ENCODE results near the gene PHC3. TPM values are rescaled to one million over a fixed set of nuclear protein-coding genes. Genes with fewer than 3 reads are reported as not detected.

The PHC3 gene
- total and polyA plus RNA-seq, 2 experiments from 2014 or later = 24.5 to 25.2 TPM

DNA sequence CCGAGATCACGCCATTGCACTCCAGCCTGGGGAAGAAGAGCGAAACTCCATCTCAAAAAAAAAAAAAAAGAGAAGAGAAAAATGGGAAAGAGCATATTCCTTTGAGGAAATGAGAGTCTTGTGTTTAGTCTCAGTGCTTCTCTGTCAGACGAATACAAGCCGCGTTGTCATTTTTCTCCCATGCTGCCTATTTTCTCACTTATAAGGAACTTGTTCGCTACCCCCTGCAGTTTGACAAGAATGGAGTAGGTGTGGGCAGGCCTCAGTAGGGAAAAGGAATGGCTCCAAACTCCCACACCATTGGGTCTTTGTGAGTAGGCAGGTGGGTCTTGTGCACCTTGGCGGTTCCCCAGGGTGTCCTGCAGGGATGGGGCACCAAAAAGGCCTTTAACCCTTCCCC is 137.3 kb downstream of the PHC3 start:
- TF ChIP-seq, protein P1, sequence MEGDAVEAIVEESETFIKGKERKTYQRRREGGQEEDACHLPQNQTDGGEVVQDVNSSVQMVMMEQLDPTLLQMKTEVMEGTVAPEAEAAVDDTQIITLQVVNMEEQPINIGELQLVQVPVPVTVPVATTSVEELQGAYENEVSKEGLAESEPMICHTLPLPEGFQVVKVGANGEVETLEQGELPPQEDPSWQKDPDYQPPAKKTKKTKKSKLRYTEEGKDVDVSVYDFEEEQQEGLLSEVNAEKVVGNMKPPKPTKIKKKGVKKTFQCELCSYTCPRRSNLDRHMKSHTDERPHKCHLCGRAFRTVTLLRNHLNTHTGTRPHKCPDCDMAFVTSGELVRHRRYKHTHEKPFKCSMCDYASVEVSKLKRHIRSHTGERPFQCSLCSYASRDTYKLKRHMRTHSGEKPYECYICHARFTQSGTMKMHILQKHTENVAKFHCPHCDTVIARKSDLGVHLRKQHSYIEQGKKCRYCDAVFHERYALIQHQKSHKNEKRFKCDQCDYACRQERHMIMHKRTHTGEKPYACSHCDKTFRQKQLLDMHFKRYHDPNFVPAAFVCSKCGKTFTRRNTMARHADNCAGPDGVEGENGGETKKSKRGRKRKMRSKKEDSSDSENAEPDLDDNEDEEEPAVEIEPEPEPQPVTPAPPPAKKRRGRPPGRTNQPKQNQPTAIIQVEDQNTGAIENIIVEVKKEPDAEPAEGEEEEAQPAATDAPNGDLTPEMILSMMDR (IDR thresholded peaks at IDR 0.05; ENCODE audit: low read depth, low read length) = no peak
- Histone ChIP-seq H3K27ac (no peak overlapping the region), H3K4me3 (no peak overlapping the region), H3K27me3 (peaks cover 27% of the 10 kb centered on the region), H3K36me3 (no peaks in the 10 kb centered on the region), H3K9me3 (ENCODE audit: low read depth) (no peaks in the 10 kb centered on the region), H3K4me1 (ENCODE audit: low read depth) (no peaks in the 10 kb centered on the region)
- no peak for DNase-seq (ENCODE audit: low read depth in 1 of 2, low spot score in 1 of 2)

DNA sequence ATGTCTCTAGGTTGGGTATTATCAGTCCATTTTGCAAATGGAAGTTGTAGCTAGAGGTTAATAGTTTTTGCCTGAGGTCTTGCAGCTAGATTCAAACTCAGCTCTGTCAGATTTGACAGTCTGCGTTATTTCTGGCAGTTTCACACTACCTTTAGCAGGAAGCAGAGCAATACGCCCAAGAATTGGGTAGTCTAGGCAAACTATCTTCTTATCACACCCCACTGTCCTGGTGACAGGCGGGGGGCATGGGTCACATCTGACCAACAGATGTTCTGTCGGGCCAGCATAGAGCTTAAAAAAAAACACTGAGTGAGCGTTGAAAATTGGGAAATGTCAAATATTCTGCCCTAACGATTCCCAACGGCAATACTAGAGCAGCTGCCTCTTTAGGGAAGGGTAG is 138.0 kb downstream of the PHC3 start:
- Histone ChIP-seq H3K27ac (no peak overlapping the region), H3K27me3 (peaks cover 35% of the 10 kb centered on the region), H3K4me3 (no peak overlapping the region), H3K36me3 (no peaks in the 10 kb centered on the region), H3K9me3 (ENCODE audit: low read depth) (no peaks in the 10 kb centered on the region), H3K4me1 (ENCODE audit: low read depth) (no peaks in the 10 kb centered on the region)
- no peak for DNase-seq (ENCODE audit: low read depth in 1 of 2, low spot score in 1 of 2)
- TF ChIP-seq, protein P1 (IDR thresholded peaks at IDR 0.05; ENCODE audit: low read depth, low read length) = no peak

DNA sequence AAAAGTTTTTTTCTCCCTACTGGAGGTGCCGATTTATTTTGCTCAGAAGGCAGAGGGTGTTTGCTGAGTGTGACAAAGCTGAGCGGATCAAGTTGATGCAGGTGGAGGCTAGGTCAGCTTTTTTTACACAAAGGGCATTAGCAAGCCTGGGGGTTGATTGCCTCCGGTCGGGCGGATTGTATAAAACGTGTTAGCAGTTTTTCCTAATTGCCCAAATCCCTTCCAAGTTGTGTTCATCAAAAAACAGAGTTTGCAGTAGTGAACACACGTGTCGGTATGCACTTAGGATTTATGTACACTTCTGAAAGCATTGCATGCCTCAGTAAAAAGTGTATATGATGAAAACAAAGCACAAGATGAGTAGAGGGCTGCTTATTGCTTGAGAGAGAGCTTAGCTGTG is 141.1 kb downstream of the PHC3 start:
- no peaks in the 10 kb centered on the region for H3K4me1 ChIP-seq (ENCODE audit: low read depth)
- H3K27me3 ChIP-seq = peaks cover 47% of the 10 kb centered on the region
- no peaks in the 10 kb centered on the region for H3K36me3 ChIP-seq
- DNase-seq (ENCODE audit: low read depth in 1 of 2, low spot score in 1 of 2) = no peak
- TF ChIP-seq, protein P1 (IDR thresholded peaks at IDR 0.05; ENCODE audit: low read depth, low read length) = no peak
- no peaks in the 10 kb centered on the region for H3K9me3 ChIP-seq (ENCODE audit: low read depth)
- H3K27ac ChIP-seq = no peak overlapping the region
- H3K4me3 ChIP-seq = no peak overlapping the region

DNA sequence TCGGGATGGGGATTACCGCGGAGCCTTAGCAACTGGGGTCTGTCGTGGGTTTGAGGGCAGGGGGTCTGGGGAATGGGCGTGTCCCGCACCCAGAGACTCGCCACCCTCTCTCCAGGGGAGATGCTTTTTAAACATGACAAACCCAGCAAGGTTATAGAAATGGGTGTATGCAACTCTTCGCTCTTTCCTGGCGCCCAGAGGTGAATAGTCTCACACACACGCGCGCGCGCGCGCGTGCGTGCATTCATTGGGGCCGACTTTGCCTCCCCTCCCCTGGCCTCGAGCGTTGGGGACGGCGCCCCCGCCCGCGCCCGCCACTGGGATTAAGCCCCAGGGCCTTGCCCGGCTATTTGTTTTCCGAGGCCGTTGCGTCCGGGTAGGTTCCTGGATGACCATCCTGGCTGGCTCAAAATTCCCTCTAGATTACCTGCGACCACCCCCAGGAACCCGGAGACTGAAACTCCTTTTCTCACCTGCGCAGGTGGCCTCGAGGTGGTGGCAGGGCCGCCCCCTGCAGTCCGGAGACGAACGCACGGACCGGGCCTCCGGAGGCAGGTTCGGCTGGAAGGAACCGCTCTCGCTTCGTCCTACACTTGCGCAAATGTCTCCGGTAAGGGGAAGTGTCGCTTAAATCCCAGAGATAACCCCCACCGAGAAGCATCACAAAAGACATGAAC is 143.0 kb downstream of the PHC3 start:
- TF ChIP-seq, protein P1 (IDR thresholded peaks at IDR 0.05; ENCODE audit: low read depth, low read length) = no peak

More for the DNA sequence above, 143.0 kb downstream of the PHC3 start:
- no peaks in the 10 kb centered on the region for H3K36me3 ChIP-seq
- no peaks in the 10 kb centered on the region for H3K4me1 ChIP-seq (ENCODE audit: low read depth)
- no peaks in the 10 kb centered on the region for H3K9me3 ChIP-seq (ENCODE audit: low read depth)
- peak overlapping the region; percentile 51 for H3K4me3 ChIP-seq
- peak in 1 of 2 donors; percentile 15 for DNase-seq (ENCODE audit: low read depth in 1 of 2, low spot score in 1 of 2)
- no peak overlapping the region for H3K27ac ChIP-seq
- peaks cover 47% of the 10 kb centered on the region for H3K27me3 ChIP-seq

Other genes with a start within 250 kb of the PHC3 start
- gene SEC62, start 214.9 kb downstream of the PHC3 start, total RNA-seq = 18.9 and 26.7 TPM in 2 replicates
- 72.2 and 78.2 TPM in 2 replicates for gene SEC62, start 214.9 kb downstream of the PHC3 start, polyA plus RNA-seq
- 0.53 TPM in 1 of 2 replicates, not detected in the other for gene GPR160, start 143.7 kb downstream of the PHC3 start, total RNA-seq
- 2.2 and 2.6 TPM in 2 replicates for gene GPR160, start 143.7 kb downstream of the PHC3 start, polyA plus RNA-seq
- gene PRKCI, start 40.7 kb upstream of the PHC3 start, total RNA-seq = 27.5 and 35.1 TPM in 2 replicates
- gene PRKCI, start 40.7 kb upstream of the PHC3 start, polyA plus RNA-seq = 25.2 and 43.8 TPM in 2 replicates
- gene SKIL, start 176.0 kb upstream of the PHC3 start, total RNA-seq = 27.9 and 42.8 TPM in 2 replicates
- gene SKIL, start 176.0 kb upstream of the PHC3 start, polyA plus RNA-seq = 11.9 and 17.1 TPM in 2 replicates
- gene CLDN11, start 237.1 kb upstream of the PHC3 start, total RNA-seq = 0.09 and 0.35 TPM in 2 replicates
- 0.16 TPM in 1 of 2 replicates, not detected in the other for gene CLDN11, start 237.1 kb upstream of the PHC3 start, polyA plus RNA-seq

All from cardiac muscle cell (in vitro differentiated cells and primary cell).